Subcutaneous abdominal adipose tissue (tissue), 5 donors: ENCODE data around the gene FAM149B1.

ENCODE experiments used
- H3K27ac ChIP-seq: one replicate; pipeline ENCODE4 v1.7.0; 2013; ENCODE audit warnings: low read depth, mild to moderate bottlenecking, inconsistent platforms, low read length, moderate library complexity
- H3K27me3 ChIP-seq, 5 donors: one replicate each; pipeline ENCODE4 v1.7.0; 2013; ENCODE audit warnings: low read length in 5 of 5, inconsistent platforms in 1 of 5; ENCODE audit not compliant: control insufficient read depth in 5 of 5, insufficient read depth in 4 of 5
- H3K36me3 ChIP-seq, 5 donors: one replicate each; pipeline ENCODE4 v1.7.0; 2013; ENCODE audit warnings: low read length in 5 of 5; ENCODE audit not compliant: control insufficient read depth in 5 of 5, insufficient read depth in 5 of 5
- H3K4me1 ChIP-seq, 5 donors: one replicate each; pipeline ENCODE4 v1.7.0; 2013; ENCODE audit warnings: low read length in 5 of 5, mild to moderate bottlenecking in 3 of 5, moderate library complexity in 1 of 5; ENCODE audit not compliant: control insufficient read depth in 5 of 5, insufficient read depth in 5 of 5
- H3K4me3 ChIP-seq, 5 donors: one replicate each; pipeline ENCODE4 v1.7.0; 2013; ENCODE audit warnings: low read length in 5 of 5, low read depth in 1 of 5
- H3K9ac ChIP-seq, 5 donors: one replicate each; pipeline ENCODE4 v1.7.0; 2013; ENCODE audit warnings: low read length in 5 of 5, mild to moderate bottlenecking in 4 of 5, moderate library complexity in 3 of 5
- H3K9me3 ChIP-seq, 5 donors: one replicate each; pipeline ENCODE4 v1.7.0; 2013; ENCODE audit warnings: low read length in 5 of 5; ENCODE audit not compliant: control insufficient read depth in 5 of 5
- donor health status: healthy.
- donor health status: healthy.
- donor health status: healthy.
- donor health status: healthy.
- donor health status: healthy.

Gene FAM149B1

DNA sequence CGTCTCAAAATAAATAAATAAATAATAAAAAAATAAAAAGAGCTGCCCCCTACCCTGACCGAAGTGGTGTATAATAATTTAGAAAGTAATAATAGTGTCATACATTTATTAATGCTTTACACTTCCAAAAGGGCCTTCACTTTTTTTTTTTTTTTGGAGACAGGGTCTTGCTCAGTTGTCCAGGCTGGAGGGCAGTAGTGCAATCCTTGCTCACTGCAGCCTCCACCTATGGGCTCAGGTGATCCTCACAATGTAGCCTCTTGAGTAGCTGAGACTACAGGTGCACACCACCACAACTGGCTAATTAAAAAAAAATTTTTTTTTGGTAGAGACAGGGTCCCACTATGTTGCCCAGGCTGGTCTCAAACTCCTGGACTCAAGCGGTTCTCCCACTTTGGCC lies 1.4 kb downstream of the FAM149B1 start:
- Histone ChIP-seq H3K4me1 (peaks cover 3 to 24% (median 17%) of the 10 kb centered on the region in 5 donors), H3K9ac (no peak overlapping the region), H3K9me3 (no peaks in the 10 kb centered on the region), H3K27ac (no peak overlapping the region), H3K4me3 (no peak overlapping the region), H3K36me3 (peaks cover 0 to 7% (median 0%) of the 10 kb centered on the region in 5 donors), H3K27me3 (no peaks in the 10 kb centered on the region)

GRCh38 chr10:73172867-73173266 lies 4.9 kb downstream of the FAM149B1 start:
- Histone ChIP-seq H3K4me1 (peaks cover 3 to 8% (median 8%) of the 10 kb centered on the region in 5 donors), H3K4me3 (no peak overlapping the region), H3K27ac (no peak overlapping the region), H3K9ac (no peak overlapping the region), H3K36me3 (peaks cover 11 to 23% (median 21%) of the 10 kb centered on the region in 5 donors), H3K27me3 (no peaks in the 10 kb centered on the region), H3K9me3 (no peaks in the 10 kb centered on the region)

DNA sequence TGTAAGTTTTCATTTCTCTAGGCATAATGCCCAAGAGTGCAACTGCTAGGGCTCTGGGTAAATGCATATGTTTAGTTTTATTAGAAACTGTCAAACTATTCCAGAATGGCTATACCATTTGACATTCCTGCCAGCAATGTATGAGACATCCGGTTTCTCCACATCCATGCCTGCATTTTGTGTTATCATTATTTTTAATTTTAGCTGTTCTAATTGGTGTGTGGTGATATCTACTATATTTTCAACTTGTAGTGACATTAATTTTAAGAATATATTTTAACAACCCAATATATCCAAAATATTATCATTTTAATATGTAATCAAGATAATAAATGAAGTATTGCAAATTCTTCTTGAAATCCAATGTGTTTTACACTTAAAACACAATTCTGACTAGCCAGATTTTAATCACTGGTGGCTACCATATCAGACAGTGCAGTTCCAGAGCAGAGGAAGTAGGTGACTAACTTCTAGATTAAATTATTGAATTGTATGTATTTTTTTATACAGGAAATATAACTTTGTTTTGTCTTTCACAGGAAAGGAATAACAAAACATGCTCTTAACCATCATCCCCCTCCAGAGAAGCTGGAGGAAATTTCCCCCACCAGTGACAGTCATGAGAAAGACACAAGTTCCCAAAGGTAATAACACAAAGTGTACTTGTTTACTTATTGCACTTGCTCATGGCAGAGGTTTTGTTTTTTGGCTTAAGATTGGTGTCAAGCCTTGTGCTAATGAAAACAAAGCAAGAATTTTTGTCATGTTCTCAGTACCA lies 6.4 kb downstream of the FAM149B1 start:
- Histone ChIP-seq H3K36me3 (peaks cover 11 to 31% (median 25%) of the 10 kb centered on the region in 5 donors), H3K9me3 (no peaks in the 10 kb centered on the region), H3K9ac (no peak overlapping the region), H3K4me1 (no peaks in the 10 kb centered on the region), H3K4me3 (no peak overlapping the region), H3K27ac (no peak overlapping the region), H3K27me3 (no peaks in the 10 kb centered on the region)

DNA sequence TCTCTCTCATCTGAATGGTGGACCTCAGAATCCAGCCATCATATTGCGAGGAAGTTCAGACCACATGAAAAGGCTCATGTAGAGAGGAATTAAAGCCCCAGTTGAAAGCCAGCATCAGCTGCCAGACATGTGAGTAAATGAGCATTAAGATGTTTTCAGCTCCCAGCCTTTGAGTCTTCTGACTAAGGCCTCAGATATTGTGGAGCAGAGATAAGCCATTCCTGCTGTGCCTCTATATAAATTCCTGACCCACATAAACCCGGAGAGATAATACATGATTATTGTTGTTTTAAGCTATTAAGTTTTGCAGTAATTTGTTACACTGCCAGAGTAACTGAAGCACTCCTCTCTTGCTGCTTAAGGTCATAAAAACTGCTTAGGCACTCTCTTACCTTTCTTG lies 14.6 kb downstream of the FAM149B1 start:
- Histone ChIP-seq H3K27ac (no peak overlapping the region), H3K9ac (no peak overlapping the region)

DNA sequence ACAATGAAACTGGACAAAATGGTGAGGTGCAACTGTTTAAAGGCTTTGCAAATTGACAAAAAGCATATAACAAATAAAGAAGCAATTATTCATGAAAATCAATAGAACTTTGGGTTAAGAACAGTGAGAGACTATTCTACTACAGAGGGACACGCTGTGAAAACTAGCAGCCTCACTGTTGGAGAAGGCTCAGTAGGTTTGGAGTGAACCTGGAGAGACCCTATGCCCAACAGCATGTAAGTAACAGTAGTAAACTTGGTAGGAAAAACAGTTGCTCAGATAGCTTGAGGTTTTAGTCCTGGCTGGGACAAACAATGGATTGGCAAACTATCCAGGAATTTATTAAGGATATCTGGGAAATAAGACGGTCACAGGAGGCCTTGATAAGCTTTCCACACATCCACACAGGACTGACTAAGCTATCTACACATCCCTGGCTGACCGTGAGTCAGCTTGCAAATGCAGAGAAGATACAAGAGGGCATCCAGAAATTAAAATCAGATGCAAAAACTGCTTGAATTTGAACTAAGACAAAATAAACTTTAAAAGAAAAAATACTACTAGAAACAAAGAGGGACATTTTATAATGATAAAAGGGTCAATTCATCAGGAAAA lies 15.9 kb downstream of the FAM149B1 start:
- Histone ChIP-seq H3K27me3 (no peaks in the 10 kb centered on the region), H3K9ac (no peak overlapping the region), H3K4me3 (no peak overlapping the region), H3K4me1 (no peaks in the 10 kb centered on the region), H3K9me3 (no peaks in the 10 kb centered on the region), H3K36me3 (peaks cover 17 to 30% (median 28%) of the 10 kb centered on the region in 5 donors), H3K27ac (no peak overlapping the region)

More for the DNA sequence above, 14.6 kb downstream of the FAM149B1 start:
- Histone ChIP-seq H3K27me3 (no peaks in the 10 kb centered on the region), H3K4me1 (no peaks in the 10 kb centered on the region), H3K9me3 (no peaks in the 10 kb centered on the region), H3K36me3 (peaks cover 22 to 38% (median 29%) of the 10 kb centered on the region in 5 donors), H3K4me3 (no peak overlapping the region)

- Histone ChIP-seq H3K4me1 (no peaks in the 10 kb centered on the region), H3K9ac (no peak overlapping the region), H3K9me3 (no peaks in the 10 kb centered on the region)
Observed at GRCh38 chr10:73186266-73186665, 18.3 kb downstream of the FAM149B1 start.

DNA sequence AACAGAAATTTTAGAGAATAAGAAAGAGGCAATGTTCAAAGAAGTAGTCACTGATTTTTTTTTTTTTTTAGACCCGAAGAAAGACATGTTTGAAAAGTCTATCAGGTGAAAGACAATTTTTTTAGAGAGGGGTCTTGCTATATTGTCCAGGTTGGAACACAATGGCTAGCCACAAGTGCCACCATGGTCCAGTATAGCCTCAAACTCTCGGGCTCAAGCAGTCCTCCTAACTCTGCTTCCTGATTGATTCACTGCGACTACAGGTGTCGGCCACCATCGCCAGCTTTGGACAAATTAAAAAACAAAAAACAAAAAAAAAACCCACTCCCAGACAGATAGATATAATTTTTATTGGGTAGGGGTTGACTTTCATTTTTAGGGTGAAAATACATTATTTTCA lies 22.3 kb downstream of the FAM149B1 start:
- Histone ChIP-seq H3K36me3 (peaks cover 8 to 16% (median 12%) of the 10 kb centered on the region in 5 donors), H3K9ac (no peak overlapping the region), H3K9me3 (no peaks in the 10 kb centered on the region), H3K4me3 (no peak overlapping the region), H3K27ac (no peak overlapping the region), H3K4me1 (no peaks in the 10 kb centered on the region), H3K27me3 (no peaks in the 10 kb centered on the region)

More at GRCh38 chr10:73186266-73186665, 18.3 kb downstream of the FAM149B1 start:
- Histone ChIP-seq H3K36me3 (peaks cover 12 to 24% (median 14%) of the 10 kb centered on the region in 5 donors), H3K27ac (no peak overlapping the region), H3K4me3 (no peak overlapping the region), H3K27me3 (no peaks in the 10 kb centered on the region)

DNA sequence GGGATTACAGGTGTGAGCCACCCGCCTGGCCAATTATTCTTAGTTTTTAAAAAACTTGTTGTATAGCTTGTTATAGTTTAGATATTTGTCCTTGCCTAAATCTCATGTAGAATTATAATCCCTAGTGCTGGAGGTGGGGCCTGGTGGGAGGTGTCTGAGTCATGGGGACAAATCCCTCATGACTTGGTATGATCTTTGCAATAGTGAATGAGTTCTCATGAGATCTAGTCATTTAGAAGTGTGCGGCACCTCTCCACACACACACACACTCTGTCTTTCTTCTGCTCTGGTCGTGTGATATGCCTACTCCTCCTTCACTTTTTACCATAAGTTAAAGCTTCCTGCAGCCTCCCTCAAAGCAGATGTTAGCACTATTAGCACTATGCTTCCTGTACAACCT lies 37.2 kb downstream of the FAM149B1 start:
- H3K4me1 ChIP-seq = peaks cover 0 to 23% (median 11%) of the 10 kb centered on the region in 5 donors
- H3K4me3 ChIP-seq = no peak overlapping the region
- peaks cover 0 to 3% (median 0%) of the 10 kb centered on the region in 5 donors for H3K9me3 ChIP-seq
- H3K27ac ChIP-seq = no peak overlapping the region
- H3K36me3 ChIP-seq = peaks cover 3 to 9% (median 7%) of the 10 kb centered on the region in 5 donors
- no peak overlapping the region for H3K9ac ChIP-seq
- no peaks in the 10 kb centered on the region for H3K27me3 ChIP-seq

DNA sequence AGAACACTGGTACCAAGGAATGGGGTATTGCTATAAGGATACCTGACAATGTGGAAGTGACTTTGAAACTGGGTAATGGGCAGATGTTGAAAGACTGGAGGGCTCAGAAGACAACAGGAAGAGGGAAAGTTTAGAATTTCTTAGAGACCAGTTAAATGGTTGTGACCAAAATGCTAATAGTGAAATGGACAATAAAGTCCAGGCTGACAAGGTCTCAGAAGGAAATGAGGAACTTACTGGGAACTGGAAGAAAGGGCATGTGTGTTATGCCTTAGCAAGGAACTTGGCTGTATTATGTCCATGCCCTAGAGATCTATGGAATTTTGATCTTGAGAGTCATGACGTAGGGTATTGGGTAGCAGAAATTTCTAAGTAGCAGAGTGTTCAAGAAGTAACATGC lies 38.0 kb downstream of the FAM149B1 start:
- Histone ChIP-seq H3K9me3 (peaks cover 0 to 3% (median 0%) of the 10 kb centered on the region in 5 donors), H3K27ac (no peak overlapping the region), H3K4me1 (peaks cover 2 to 23% (median 11%) of the 10 kb centered on the region in 5 donors), H3K27me3 (no peaks in the 10 kb centered on the region), H3K4me3 (no peak overlapping the region), H3K9ac (no peak overlapping the region), H3K36me3 (peaks cover 0 to 12% (median 5%) of the 10 kb centered on the region in 5 donors)

DNA sequence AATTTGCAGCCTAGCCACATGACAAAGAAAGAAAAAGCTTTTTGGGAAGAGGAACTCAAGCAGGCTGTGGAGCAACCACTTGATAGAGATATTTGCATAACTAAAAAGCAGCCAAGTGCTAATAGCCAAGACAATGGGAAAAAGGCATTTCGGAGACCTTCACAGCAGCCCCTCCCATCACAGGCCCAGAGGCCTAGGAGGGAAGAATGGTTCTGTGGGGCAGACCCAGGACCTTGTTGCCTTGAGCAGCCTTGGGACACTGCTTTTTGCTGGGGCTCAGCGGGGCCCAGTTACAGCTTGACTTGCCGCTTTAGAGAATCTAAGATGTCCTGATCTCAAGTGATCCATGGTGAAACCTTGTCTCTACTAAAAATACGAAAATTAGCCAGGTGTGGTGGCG lies 38.5 kb downstream of the FAM149B1 start:
- Histone ChIP-seq H3K36me3 (peaks cover 0 to 15% (median 5%) of the 10 kb centered on the region in 5 donors), H3K9me3 (peaks cover 0 to 3% (median 0%) of the 10 kb centered on the region in 5 donors), H3K27me3 (no peaks in the 10 kb centered on the region), H3K27ac (no peak overlapping the region), H3K4me1 (peaks cover 2 to 23% (median 11%) of the 10 kb centered on the region in 5 donors), H3K9ac (no peak overlapping the region), H3K4me3 (no peak overlapping the region)
